HG02759 (cell line): ENCODE data around the gene GRM8.
A peak's percentile ranks its signal among the peaks of the same experiment; 100 is the strongest.

Source experiments
- ATAC-seq: cut with Tn5 transposase; IDR thresholded peaks from one replicate; pipeline ENCODE4 v1.9.1; 2021; ENCODE audit warnings: mild to moderate bottlenecking, moderate library complexity; ENCODE audit not compliant: unreplicated experiment

The GRM8 gene

GRCh38 chr7:127152423-127152822 lies 100.3 kb downstream of the GRM8 start:
- ATAC-seq, result no peak

GRCh38 chr7:127151379-127151778 lies 101.4 kb downstream of the GRM8 start:
- ATAC-seq, result no peak

- no peak for ATAC-seq
Observed at GRCh38 chr7:127150543-127150942, 102.2 kb downstream of the GRM8 start.

- no peak for ATAC-seq
Observed at GRCh38 chr7:127146746-127147536, 105.8 kb downstream of the GRM8 start.

- ATAC-seq, result no peak
Observed at GRCh38 chr7:127137146-127137545, 115.6 kb downstream of the GRM8 start.

GRCh38 chr7:127135871-127136485 lies 116.8 kb downstream of the GRM8 start:
- no peak for ATAC-seq

GRCh38 chr7:127123220-127123619 lies 129.5 kb downstream of the GRM8 start:
- ATAC-seq, result no peak

GRCh38 chr7:127119517-127119916 lies 133.2 kb downstream of the GRM8 start:
- ATAC-seq, result no peak

- ATAC-seq, result no peak
Observed at GRCh38 chr7:127114742-127115265, 137.9 kb downstream of the GRM8 start.

- peak; percentile 90 for ATAC-seq
Observed at GRCh38 chr7:127107601-127108007, 145.1 kb downstream of the GRM8 start.

- no peak for ATAC-seq
Observed at GRCh38 chr7:127093340-127093739, 159.4 kb downstream of the GRM8 start.

- no peak for ATAC-seq
Observed at GRCh38 chr7:127091620-127092019, 161.1 kb downstream of the GRM8 start.

GRCh38 chr7:127089146-127089545 lies 163.6 kb downstream of the GRM8 start:
- no peak for ATAC-seq

GRCh38 chr7:127081539-127081938 lies 171.2 kb downstream of the GRM8 start:
- no peak for ATAC-seq

GRCh38 chr7:127080576-127080975 lies 172.2 kb downstream of the GRM8 start:
- no peak for ATAC-seq

GRCh38 chr7:127066974-127067373 lies 185.8 kb downstream of the GRM8 start:
- ATAC-seq, result no peak

GRCh38 chr7:127059475-127059874 lies 193.3 kb downstream of the GRM8 start:
- ATAC-seq, result no peak

GRCh38 chr7:127057918-127058317 lies 194.8 kb downstream of the GRM8 start:
- ATAC-seq, result no peak

GRCh38 chr7:127056202-127056601 lies 196.5 kb downstream of the GRM8 start:
- ATAC-seq, result no peak

GRCh38 chr7:127047521-127047920 lies 205.2 kb downstream of the GRM8 start:
- ATAC-seq, result peak; percentile 42

- no peak for ATAC-seq
Observed at GRCh38 chr7:127041689-127042452, 210.9 kb downstream of the GRM8 start.

- ATAC-seq, result no peak
Observed at GRCh38 chr7:127040042-127040441, 212.7 kb downstream of the GRM8 start.
